HG02763 (cell line): ENCODE data around the gene FRMD4B.
"Not testable (repeated sequence)": the region's sequence is repeated elsewhere in the genome, so short reads cannot be mapped to it uniquely, and the experiment has no call there.

Experiments used
- ATAC-seq: cut with Tn5 transposase; IDR thresholded peaks from one replicate; pipeline ENCODE4 v1.9.1; 2021; ENCODE audit warnings: mild to moderate bottlenecking, moderate library complexity; ENCODE audit not compliant: unreplicated experiment

The FRMD4B gene

DNA sequence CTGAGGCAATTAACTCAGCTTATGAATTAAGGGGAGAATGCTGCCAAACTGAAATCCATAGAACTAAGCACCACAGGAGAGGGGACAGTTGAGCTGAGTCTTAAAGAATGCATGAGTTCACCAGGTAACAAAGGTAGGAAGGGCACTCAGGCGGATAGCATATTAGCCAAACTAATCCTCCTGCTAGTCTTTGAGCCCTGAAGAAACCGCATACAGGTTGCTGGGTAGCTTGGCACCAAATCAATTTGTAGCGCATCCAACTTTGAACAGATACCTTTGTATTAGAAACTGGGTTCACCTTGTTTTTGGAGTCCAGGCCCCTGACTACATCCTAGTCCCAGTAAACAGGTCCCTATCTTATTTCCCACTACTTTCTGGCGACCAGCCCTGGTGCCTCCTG lies 93.7 kb downstream of the FRMD4B start:
- no peak for ATAC-seq

DNA sequence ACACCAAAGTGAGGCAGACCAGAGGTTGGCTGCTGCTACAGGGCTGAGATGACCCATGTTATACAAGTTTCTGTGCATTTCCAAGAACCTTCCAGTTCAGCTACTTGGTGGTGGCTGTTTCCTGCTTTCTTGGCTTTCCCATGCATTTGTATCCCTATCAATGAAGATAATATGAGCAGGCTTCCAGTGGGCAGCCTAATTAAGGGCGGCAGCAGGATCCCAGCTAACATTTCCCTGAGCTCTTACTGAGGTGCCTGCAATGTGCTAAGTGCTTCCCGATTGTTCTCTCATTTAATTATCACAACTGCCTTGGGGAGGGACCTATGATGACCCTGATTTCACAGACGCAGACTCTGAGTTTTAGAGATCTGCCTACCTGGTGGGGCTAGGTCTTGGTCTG lies 95.5 kb downstream of the FRMD4B start:
- ATAC-seq, result no peak

DNA sequence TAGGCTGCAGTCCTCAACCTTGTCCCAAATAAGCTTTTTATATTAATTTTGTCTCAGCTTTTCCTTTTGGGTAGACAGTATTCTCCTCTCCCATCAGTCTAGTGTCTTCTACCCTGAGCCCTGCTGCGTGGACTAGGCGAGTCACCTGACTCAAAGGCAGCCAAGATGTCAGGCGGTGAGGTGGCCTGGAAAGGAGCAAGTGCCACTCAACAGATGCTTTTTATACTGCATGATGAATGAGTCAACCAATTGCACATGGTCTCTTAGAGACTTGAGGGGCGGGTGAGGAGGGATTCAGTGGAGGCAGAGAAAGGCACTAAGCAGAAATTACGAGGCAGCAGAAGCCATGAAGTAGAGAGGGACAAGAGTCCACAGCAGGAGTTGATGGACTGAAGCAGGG lies 95.9 kb downstream of the FRMD4B start:
- ATAC-seq, result no peak

DNA sequence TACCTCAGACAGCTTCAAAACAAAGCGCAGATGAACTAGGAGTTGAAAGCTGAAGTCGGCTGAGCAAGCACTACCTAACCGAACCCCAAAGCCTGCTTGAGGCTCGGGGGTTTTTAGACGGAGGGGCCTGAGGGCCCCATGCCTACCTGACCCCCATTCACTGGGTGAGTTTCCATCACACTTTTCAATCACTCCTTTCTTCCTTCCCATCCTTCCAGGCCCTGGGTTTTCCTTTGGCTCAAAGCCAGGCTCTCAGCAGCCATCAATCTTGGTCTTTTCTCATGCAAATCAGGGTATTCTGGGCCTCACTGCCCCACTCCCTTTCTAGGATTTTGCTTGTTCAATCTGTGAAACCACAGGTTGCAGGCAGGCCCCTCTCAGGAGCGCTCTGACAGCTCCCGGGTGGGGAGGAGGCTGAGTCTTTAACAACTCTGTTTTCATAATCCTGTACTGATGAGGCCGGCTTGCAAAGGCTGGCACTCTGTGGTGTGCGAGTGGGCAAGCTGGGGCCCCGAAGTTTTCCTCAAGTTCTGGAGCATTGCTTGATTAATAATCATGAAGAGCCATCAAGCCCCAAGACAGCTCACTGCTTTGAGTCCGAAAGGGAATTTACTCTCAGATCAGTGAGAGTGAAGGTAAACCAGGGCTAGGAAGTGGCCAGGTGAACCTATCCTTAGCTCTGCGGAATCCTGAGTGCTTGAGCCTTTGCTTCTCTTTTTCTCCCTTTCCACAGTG lies 97.6 kb downstream of the FRMD4B start:
- no peak for ATAC-seq

DNA sequence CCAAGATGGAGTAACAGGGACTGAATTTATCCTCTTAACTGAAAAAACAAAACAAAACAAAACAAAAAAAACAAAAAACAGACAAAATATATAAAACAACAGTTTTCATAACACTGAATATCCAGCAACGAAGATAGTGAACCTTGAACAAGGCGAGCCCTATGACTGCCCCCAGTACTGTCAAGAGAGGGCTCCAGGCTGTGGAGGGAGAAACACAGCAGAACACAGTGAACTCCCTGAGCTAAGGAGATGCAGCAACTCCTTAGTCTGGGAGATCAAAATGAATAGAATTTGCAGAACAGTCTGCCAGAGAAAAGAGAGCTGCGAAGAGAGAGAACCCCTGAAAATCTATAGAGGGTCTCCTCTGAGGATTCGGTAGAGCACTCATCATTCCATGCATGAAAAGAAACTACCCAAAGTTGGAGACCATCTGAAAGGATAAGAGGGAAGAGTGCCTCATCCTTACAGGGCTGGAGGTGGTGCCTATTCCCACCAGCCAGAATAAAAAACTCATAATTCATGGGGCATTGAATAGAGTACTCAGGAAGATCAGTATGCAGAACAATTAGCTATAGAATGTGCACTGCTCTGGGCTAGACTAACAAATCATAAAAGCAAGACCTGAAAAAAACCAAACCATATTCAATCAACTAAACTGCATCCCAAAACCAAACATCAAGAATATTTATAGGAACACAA lies 101.8 kb downstream of the FRMD4B start:
- ATAC-seq, result no peak

DNA sequence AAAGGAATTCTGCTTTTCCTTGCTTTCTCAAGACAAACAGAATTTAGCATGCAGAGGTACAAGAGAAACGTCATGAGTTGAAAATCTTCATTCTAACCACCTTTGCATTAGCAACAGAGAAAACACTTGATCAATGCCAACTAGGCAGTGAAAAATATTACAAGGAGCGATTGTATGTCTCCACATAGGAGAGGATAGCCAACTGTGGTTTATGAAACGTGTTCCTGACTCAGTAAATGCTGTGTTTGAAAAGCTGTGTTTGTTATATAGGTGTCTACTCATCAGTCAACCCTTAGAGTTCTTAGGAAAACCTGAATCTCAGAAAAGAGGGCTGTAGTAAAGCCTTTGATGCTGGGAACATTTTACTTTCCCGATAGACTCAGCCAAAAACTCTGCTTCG lies 102.4 kb downstream of the FRMD4B start:
- no peak for ATAC-seq

DNA sequence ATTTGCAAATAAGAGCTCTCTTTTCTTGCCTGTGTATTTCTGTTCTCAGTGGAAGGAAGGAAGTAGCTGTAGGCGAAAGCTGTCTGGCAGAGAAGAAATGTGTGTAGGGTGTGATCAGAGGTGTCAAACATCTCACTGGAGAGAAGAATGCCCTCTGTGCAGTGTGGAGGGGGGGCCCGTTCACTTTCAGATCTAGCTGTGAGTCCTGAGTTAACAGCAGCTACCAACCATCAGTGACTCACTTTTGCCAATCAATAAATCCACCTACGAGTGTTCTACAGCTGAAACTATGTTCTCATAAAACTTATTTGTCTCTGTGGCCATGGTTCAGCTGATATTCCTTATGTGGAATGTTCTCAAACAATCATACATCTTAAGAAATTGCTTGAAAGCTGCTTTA lies 103.7 kb downstream of the FRMD4B start:
- ATAC-seq, result no peak

DNA sequence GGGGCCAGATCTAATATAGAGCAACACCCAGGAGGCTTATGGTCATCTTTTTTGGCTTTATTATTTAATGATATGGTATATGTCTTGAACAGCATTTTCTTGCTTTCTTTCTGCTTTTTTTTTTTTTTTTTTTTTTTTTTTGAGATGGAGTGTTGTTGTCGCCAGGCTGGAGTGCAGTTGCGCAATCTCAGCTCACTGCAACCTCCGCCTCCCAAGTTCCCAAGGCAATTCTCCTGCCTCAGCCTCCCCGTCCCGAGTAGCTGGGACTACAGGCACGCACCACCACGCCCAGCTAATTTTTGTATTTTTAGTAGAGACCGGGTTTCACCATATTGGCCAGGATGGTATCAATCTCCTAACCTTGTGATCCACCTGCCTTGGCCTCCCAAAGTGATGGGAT lies 108.5 kb downstream of the FRMD4B start:
- ATAC-seq, result not testable (repeated sequence)

DNA sequence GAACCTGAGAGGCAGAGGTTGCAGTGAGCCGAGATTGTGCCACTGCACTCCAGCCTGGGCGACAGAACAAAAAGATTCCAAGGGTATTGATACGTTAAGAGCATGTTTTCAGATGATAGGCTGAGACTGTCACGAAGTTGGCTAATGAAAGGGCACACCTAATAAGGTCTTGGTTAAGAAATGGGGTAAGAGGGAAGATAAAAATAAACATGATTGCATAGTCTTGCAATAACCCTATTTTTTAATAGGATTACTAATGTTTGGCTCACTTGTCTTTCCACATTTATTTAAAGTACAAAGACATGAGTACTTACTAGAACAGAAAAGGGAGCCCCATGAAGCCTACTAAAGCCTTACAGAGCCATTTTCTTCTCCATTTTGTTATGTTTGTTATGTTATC lies 109.0 kb downstream of the FRMD4B start:
- no peak for ATAC-seq

DNA sequence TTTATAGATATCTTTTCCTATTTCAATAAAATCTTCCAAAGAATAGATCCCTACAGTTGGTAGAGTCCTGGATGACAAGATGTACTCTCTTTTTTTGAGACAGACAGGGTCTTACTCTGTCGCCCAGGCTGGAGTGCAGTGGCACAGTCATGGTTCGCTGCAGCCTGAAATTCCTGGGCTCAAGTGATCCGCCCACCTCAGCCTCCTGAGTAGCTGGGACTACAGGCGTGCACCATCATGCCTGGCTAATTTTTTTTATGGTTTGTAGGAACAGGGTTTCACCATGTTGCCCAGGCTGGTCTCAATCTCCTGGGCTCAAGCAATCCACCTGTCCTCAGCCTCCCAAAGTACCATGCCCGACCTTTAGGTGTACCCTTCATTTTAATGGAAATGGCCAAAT lies 109.7 kb downstream of the FRMD4B start:
- not testable (repeated sequence) for ATAC-seq

DNA sequence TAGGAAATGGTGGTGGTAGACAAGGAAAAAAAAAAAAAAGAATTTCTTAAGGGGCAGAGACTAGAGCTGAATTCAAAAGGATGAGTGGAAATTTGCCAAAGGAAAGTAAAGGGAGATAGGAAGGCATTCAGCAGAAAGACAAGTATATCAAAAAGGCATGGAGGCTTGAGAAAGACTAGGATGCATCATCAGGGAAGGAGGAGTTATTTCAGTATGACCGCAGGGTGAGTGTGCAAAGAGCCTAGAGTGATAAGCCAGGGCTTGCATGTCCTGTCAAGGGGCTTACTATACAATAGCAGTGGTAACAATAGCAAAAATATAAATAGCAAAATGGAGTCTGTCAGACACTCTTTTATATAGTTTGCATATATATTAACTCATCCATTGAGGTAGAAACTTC lies 112.0 kb downstream of the FRMD4B start:
- ATAC-seq, result no peak

DNA sequence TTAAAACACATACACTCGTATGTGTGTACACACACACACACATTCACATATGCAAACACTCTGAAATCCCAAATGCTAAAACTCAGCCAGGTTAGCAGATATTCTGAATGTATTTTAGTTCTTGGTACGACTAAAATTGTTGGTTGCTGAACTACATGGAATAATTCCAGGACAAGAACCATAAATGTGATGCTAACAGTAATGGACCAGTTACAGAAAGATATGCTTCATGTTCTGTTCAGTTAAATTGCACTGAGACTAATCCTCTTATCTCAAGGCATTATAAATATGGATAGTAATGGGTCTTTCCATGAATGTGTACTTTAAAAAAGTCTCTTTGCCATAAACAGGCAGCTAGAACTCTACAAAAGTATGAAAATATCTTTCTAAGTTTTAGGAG lies 113.3 kb downstream of the FRMD4B start:
- no peak for ATAC-seq

DNA sequence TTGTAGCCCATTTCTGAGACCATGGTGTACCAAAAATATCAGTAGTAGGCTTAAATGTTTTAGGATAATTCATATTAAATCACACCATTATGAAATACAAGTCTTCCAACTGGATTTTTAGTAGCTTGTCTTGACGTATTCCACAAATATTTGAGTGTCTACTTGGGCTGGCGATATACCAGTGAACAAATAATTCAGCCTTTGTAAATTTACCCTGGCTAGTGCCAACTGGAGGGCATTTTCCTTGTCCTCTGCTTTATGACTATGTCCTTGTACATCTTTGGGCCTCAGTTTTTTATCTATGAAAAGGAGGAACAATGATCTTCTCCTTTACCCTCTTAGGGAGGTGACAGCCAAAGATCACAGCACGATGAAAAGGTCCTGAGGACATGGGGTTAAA lies 114.8 kb downstream of the FRMD4B start:
- ATAC-seq, result no peak

DNA sequence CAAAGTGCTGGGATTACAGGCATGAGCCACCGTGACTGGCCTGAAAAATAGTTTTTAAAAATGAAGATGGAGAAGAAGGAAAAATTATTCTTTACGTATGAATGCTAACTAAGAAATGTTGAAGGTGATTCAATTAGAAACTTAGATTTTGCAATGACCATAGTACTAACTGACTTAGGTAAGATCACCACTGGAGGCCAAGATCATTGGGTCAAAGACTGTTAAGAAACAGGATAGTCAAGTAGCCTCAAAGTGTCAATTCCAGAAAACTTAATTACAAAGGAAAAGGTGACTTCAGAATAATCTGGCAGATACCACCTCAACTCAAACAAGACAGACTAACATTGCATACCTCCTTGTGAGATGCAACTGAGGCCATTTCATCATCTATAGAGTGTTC lies 119.3 kb downstream of the FRMD4B start:
- ATAC-seq, result no peak

DNA sequence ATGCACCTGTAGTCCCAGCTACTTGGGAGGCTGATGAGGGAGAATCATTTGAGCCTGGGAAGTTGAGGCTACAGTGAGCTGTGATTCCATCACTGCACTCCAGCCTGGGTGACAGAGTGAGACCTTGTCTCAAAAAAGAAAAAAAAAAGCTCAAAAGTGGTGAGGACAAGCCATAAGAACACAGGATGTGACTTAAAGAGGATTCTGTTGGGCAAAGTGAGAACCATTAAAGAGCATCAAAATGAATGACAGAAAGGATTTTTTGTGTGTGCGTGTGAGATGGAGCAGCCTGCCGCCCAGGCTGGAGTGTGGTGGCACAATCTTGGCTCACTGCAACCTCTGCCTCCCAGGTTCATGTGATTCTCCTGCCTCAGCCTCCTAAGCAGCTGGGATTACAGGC lies 119.8 kb downstream of the FRMD4B start:
- not testable (repeated sequence) for ATAC-seq

DNA sequence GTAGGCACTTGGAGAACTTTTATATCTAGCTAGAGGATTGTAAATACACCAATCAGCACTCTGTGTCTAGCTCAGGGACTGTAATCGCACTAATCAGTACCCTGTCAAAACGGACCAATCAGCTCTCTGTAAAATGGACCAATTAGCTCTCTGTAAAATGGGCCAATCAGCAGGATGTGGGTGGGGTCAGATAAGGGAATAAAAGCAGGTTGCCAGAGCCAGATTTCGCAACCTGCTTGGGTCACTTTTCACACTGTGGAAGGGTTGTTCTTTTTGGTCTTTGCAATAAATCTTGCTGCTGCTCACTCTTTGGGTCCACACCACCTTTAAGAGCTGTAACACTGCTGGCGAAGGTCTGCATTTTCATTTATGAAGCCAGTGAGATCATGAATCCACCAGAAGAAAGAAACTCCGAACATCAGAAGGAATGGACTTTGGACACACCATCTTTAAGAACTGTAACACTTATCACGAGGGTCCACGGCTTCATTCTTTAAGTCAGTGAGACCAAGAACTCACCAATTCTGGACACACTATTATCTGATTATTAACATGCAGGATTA lies 125.0 kb downstream of the FRMD4B start:
- ATAC-seq, result not testable (repeated sequence)

DNA sequence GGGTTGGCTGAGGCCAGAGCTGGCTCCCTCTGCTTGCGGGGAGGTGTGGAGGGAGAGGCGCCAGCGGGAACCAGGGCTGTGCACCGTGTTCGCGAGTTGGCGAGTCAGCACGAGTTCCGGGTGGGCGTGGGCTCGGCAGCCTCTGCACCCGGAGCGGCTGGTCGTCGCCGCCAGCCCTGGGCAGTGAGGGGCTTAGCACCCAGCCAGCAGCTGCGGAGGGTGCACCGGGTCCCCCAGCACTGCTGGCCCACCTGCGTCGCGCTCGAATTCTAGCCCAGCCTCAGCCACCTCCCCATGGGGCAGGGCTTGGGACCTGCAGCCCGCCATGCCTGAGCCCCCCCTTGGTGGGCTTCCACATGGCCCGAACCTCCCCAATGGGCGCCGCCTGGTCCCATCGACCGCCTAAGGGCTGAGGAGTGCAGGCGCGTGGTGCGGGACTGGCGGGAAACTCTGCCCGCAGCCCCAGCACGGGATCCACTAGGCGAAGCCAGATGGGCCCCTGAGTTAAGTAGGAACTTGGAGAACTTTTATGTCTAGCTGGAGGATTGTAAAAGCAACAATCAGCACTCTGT lies 125.6 kb downstream of the FRMD4B start:
- ATAC-seq, result no peak

DNA sequence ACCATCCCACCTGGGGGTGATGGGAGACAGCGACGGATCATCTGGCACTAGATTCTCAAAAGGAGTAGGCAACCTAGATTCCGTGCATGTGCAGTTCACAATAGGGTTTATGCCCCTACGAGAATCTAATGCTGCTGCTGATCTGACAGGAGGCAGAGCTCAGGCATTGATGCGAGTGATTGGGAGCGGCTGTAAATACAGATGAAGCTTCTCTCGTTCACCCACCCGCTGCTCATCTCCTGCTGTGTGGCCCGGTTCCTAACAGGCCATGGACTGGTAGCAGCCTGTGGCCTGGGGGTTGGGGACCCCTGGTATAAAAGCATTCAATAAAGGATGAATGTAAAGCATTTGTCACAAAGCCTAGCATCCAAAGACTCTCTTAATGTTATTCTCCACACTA lies 126.8 kb downstream of the FRMD4B start:
- no peak for ATAC-seq

DNA sequence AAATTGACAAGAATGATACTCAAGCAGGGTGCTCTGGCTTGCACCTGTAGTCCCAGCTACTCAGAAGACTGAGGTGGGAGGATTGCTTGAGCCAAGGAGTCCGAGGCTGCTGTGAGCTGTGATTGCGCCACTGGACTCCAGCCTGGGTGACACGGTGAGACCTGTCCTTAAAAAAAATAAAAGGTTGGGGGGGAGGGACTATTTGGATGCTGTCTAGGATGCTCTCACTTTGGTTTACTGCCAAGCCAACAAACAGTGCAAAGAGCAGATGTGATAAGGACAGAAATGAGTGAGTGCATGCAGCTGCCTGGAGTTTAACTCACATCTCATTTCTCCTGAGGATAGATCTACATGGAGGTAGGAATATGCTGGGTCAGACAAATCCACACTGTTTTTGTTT lies 130.0 kb downstream of the FRMD4B start:
- ATAC-seq, result no peak

DNA sequence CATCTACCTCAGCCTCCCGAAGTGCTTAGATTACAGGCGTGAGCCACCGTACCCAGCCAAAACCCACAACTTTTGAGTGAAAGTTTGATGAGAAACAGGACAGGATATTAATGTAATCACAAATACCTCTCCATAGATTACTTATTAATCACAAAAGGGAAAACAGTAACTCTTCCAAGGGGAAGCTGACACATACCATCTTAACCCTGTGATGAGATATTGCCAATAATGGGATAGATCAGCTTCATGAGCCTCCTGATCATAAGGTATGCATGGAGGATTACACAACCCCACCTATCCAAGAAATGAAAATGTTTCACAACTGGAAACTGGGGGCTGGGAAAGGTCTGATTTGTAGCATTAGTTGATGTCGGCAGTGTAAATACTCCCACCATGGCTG lies 131.5 kb downstream of the FRMD4B start:
- ATAC-seq, result no peak

DNA sequence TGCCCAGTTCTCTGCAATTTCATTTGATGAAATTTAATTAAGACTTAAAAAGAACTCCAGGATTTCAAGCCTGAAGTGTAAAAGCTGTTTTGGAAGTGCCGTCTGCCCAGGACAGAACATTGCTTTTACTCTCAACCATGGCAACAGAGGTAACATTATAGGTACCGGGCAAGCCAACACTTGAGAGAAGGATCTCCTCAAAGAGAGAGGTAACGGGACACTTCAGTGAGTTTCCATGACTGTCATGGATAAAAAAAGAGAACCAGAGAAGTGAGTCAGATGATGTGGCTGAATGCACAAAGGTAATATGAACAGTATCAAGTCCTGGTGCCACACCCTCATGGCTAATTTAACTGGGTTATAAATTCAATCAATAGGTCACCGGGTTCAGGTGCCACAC lies 133.3 kb downstream of the FRMD4B start:
- no peak for ATAC-seq

DNA sequence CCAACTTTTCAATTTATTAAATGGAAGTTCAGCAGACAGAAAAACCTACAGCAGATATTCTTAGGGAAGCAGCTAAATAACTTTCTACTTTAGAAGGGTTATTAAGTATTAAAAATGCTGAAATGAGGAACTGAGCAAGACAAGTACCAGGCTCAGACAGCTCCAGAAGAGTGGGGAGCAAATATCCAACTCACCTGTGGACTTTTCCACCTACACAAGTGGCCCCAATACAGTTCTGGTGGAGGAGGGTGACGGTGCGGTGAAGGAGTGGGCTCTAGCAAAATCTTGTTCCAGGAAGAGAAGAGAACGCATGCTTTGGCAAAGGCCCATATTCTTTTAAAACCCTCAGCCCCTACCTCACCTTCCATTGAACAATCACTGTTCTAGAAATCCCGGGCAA lies 133.7 kb downstream of the FRMD4B start:
- ATAC-seq, result no peak
